Pons (tissue), 1 donor: ENCODE measurements around the gene CFAP65.

Source experiments
- DNase-seq: peaks from one replicate; pipeline ENCODE4 v3.0.0-alpha.2; 2016; ENCODE audit warnings: low spot score

CFAP65 gene

GRCh38 chr2:218990612-218991011 lies 50.7 kb downstream of the CFAP65 start:
- no peak for DNase-seq

GRCh38 chr2:218990052-218990451 lies 51.3 kb downstream of the CFAP65 start:
- no peak for DNase-seq

GRCh38 chr2:218988650-218989049 lies 52.7 kb downstream of the CFAP65 start:
- DNase-seq, result no peak

- DNase-seq, result no peak
Observed at GRCh38 chr2:218988164-218988563, 53.2 kb downstream of the CFAP65 start.

- DNase-seq, result no peak
Observed at GRCh38 chr2:218986148-218986761, 55.1 kb downstream of the CFAP65 start.

- no peak for DNase-seq
Observed at GRCh38 chr2:218985325-218986091, 55.8 kb downstream of the CFAP65 start.

- no peak for DNase-seq
Observed at GRCh38 chr2:218985021-218985324, 56.3 kb downstream of the CFAP65 start, which contains the start of gene FEV. FEV (minus strand) TSS chr2:218985184; CDS start chr2:218985075, 109 bp downstream.

GRCh38 chr2:218984239-218985020 lies 56.9 kb downstream of the CFAP65 start:
- DNase-seq, result no peak

- DNase-seq, result no peak
Observed at GRCh38 chr2:218983934-218984238, 57.4 kb downstream of the CFAP65 start.

GRCh38 chr2:218983263-218983933 lies 57.9 kb downstream of the CFAP65 start:
- no peak for DNase-seq

GRCh38 chr2:218982586-218983262 lies 58.6 kb downstream of the CFAP65 start:
- no peak for DNase-seq

- DNase-seq, result no peak
Observed at GRCh38 chr2:218981881-218982585, 59.3 kb downstream of the CFAP65 start.

GRCh38 chr2:218981390-218981880 lies 59.9 kb downstream of the CFAP65 start:
- DNase-seq, result no peak

- DNase-seq, result no peak
Observed at GRCh38 chr2:218980735-218981389, 60.5 kb downstream of the CFAP65 start.

- DNase-seq, result peak; percentile 50
Observed at GRCh38 chr2:218979846-218980734, 61.2 kb downstream of the CFAP65 start.

GRCh38 chr2:218975060-218975777 lies 66.1 kb downstream of the CFAP65 start:
- no peak for DNase-seq

GRCh38 chr2:218970894-218971293 lies 70.4 kb downstream of the CFAP65 start:
- DNase-seq, result no peak

GRCh38 chr2:218964041-218964771 lies 77.1 kb downstream of the CFAP65 start:
- DNase-seq, result no peak
